Tibial artery (tissue), 4 donors: Measurements from ENCODE around the gene AHI1.

Source experiments
- DNase-seq, 2 donors: peaks; one replicate each; pipeline ENCODE4 v3.0.0-alpha.2; 2019
- H3K27ac ChIP-seq, 2 donors: fragments of 200-600 bp; sonication (generic) in 1 of 2; 1 replicate in 1 of 2; 2 replicates in 1 of 2; pipeline ENCODE4 v1.5.1; 2018 to 2019; ENCODE audit warnings: mild to moderate bottlenecking in 1 of 2
- H3K27me3 ChIP-seq, 2 donors: fragments of 200-600 bp; sonication (generic) in 1 of 2; one replicate each; pipeline versions ENCODE4 v1.5.1 to v1.6.0; 2016 to 2019
- H3K36me3 ChIP-seq, 3 donors: fragments of 200-600 bp; sonication (generic) in 2 of 3; one replicate each; pipeline ENCODE4 v1.5.1; 2016 to 2019; ENCODE audit warnings: mild to moderate bottlenecking in 2 of 3
- H3K4me1 ChIP-seq, 4 donors: fragments of 200-600 bp; sonication (generic) in 2 of 4; 1 replicate in 3 of 4; 2 replicates in 1 of 4; pipeline ENCODE4 v1.5.1; 2016 to 2019
- H3K4me3 ChIP-seq, 2 donors: fragments of 200-600 bp; sonication (generic) in 1 of 2; 1 replicate in 1 of 2; 2 replicates in 1 of 2; pipeline ENCODE4 v1.5.1; 2018 to 2019; ENCODE audit warnings: mild to moderate bottlenecking in 2 of 2
- H3K9me3 ChIP-seq, 3 donors: fragments of 200-600 bp; sonication (generic) in 1 of 3; one replicate each; pipeline ENCODE4 v1.5.1; 2016 to 2019
- intact Hi-C: fragments of 100-400 bp; cut with DNase I; formaldehyde crosslinking; loops from one replicate; pipeline ENCODE4 v1.15.0; 2023; ENCODE audit warnings: low total_unique reads
- TF ChIP-seq, protein P1 (sequence below), 2 experiments: fragments of 200-600 bp in 1 of 2; fragments of 450-650 bp in 1 of 2; IDR thresholded peaks; one replicate each; pipeline ENCODE4 v1.5.1; 2017 to 2019; ENCODE audit warnings: antibody characterized with exemption in 2 of 2, mild to moderate bottlenecking in 1 of 2, moderate library complexity in 1 of 2

The AHI1 gene

DNA sequence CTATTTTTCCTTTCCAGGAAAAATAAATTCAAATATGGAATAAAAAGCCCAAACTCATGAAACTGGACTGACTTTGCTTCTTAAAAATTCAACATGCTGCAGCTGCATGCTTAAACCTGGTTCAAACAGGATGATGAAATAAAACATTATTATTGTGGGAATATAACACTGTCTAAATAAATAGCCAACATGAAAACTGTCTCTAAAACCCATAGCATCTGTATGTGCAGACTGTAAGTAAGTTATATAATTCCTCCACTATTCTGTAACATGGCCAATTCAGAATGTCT lies 30.4 kb upstream of the AHI1 start:
- Histone ChIP-seq H3K9me3 (no peaks in the 10 kb centered on the region), H3K4me3 (no peak overlapping the region), H3K27ac (no peak overlapping the region), H3K4me1 (no peaks in the 10 kb centered on the region), H3K36me3 (no peaks in the 10 kb centered on the region), H3K27me3 (no peaks in the 10 kb centered on the region)
- intact Hi-C loops: no loop called here
- TF ChIP-seq, protein P1, sequence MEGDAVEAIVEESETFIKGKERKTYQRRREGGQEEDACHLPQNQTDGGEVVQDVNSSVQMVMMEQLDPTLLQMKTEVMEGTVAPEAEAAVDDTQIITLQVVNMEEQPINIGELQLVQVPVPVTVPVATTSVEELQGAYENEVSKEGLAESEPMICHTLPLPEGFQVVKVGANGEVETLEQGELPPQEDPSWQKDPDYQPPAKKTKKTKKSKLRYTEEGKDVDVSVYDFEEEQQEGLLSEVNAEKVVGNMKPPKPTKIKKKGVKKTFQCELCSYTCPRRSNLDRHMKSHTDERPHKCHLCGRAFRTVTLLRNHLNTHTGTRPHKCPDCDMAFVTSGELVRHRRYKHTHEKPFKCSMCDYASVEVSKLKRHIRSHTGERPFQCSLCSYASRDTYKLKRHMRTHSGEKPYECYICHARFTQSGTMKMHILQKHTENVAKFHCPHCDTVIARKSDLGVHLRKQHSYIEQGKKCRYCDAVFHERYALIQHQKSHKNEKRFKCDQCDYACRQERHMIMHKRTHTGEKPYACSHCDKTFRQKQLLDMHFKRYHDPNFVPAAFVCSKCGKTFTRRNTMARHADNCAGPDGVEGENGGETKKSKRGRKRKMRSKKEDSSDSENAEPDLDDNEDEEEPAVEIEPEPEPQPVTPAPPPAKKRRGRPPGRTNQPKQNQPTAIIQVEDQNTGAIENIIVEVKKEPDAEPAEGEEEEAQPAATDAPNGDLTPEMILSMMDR (IDR thresholded peaks at IDR 0.05): no peak
- no peak for DNase-seq

DNA sequence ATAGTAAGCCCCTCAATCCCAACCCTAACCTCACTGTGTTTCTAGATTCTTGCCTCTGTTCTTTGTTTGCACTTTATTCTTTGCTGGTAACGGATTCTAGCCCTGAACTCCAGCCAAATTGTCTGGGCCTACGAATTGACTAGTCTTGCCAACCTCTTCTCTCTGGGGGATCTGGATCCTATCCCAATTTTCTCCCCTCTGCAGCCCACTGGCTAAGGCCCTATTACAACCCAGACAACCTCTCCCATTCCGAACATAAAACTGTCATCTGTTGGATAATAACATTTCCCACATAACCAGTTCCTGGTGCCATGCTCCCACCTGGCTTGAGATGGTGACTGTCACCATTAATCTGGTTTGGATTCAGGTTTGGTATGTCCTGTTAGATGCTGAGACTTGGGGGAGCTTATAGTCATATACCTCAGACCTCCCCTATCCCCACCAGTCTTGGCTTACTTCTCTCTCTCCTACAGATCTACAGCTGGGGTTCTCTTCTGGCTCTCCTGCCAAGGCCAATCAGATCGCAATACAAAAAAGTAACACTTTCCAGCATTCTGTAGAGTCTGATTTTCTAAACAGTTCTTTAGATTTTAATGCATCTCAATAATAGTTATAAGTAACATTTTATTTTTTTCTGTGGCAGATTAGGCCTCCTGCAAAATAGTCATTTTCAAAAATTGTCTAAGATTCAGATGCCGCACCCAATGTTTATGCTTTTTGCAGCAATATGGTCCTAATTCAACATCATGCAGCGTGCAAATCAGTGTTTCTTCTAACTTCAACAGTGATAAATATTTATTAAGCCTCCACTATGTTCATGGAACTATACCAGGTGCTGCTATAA lies 29.8 kb upstream of the AHI1 start:
- H3K4me1 ChIP-seq: no peaks in the 10 kb centered on the region
- H3K4me3 ChIP-seq: no peak overlapping the region
- no peaks in the 10 kb centered on the region for H3K27me3 ChIP-seq
- TF ChIP-seq, protein P1 (IDR thresholded peaks at IDR 0.05): no peak
- H3K9me3 ChIP-seq: no peaks in the 10 kb centered on the region
- intact Hi-C loops: no loop called here
- H3K27ac ChIP-seq: no peak overlapping the region
- no peak for DNase-seq
- no peaks in the 10 kb centered on the region for H3K36me3 ChIP-seq

DNA sequence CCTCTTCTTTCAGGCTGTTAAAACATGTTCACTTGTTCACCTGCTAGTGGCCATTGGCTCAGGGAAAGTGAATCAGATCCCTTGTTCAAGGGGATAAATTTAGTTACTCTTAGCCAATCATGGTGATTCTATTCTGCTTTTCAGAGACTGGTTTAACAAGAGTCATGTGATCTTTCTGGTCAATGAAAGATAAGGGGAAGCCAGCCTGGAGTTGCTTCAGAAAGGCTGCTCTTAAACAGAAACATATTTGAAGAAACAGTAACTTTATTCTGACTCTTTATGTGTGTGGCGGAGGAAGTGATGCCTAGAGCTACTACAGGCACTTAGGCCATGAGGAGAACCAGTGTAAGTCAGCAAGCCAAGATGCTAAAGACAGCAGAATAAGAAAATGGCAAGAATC lies 28.1 kb upstream of the AHI1 start:
- TF ChIP-seq, protein P1 (IDR thresholded peaks at IDR 0.05): no peak
- DNase-seq: no peak
- no peaks in the 10 kb centered on the region for H3K9me3 ChIP-seq
- no peak overlapping the region for H3K4me3 ChIP-seq
- no peaks in the 10 kb centered on the region for H3K36me3 ChIP-seq
- H3K27me3 ChIP-seq: no peaks in the 10 kb centered on the region
- H3K4me1 ChIP-seq: no peaks in the 10 kb centered on the region
- no peak overlapping the region for H3K27ac ChIP-seq
- intact Hi-C loops: no loop called here

DNA sequence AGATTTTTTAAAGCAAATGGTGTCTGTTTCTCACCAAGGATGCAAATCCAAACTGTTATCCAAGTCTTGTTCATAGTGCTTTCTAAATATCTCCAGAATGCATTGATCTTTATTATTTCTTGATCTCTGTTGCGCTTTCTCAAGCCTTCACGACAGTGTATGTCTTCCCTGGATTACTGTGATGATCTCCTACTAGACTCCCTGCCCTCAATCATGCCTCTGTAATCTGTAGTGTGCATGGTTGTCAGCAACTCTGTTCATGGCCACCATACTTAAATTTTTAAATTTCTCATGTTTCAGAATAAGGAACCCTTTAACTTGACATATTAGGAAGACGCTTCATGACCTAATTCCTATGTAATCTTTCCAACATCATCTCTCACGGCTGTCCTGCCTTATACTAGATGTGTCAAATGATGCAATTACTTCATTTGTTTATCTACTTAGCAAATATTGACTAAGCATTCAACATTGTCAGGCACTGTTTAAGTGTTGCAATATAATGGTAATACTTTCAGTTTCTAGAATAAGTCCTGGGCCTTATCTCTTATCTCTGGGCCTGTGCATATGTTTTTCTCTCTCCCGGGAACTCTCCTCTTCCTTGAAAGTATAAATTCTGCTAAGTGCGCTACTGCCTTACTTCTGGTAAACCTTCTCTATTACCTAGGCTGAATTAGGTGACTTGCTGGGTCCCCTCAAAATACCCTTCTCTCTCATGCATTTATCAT lies 25.6 kb upstream of the AHI1 start:
- Histone ChIP-seq H3K4me3 (no peak overlapping the region), H3K36me3 (no peaks in the 10 kb centered on the region), H3K27ac (no peak overlapping the region), H3K27me3 (no peaks in the 10 kb centered on the region), H3K9me3 (no peaks in the 10 kb centered on the region), H3K4me1 (no peaks in the 10 kb centered on the region)
- DNase-seq: no peak
- TF ChIP-seq, protein P1 (IDR thresholded peaks at IDR 0.05): no peak
- intact Hi-C loops: no loop called here

DNA sequence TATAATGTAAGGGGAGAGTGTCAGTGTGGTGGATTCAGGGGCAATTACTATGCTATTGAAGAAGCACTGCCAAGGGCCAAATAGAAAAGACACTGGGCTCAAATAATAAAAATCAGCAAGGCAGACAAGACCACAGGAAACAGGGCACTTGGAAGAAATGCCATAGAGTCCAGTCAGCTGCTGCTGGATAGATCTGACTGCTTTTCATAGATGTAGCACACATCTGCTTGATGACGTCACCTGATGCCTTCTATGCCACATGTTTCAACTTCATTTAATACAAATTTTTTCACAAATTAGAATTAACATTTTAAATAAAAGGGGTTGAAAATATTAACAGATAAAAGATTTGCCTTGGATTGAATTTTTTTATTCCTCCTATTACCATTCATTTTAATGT lies 23.9 kb upstream of the AHI1 start:
- TF ChIP-seq, protein P1 (IDR thresholded peaks at IDR 0.05): no peak
- no peaks in the 10 kb centered on the region for H3K9me3 ChIP-seq
- intact Hi-C loops: no loop called here
- H3K27ac ChIP-seq: no peak overlapping the region
- no peaks in the 10 kb centered on the region for H3K4me1 ChIP-seq
- no peaks in the 10 kb centered on the region for H3K27me3 ChIP-seq
- no peak overlapping the region for H3K4me3 ChIP-seq
- no peak for DNase-seq
- H3K36me3 ChIP-seq: no peaks in the 10 kb centered on the region
